ENCODE results near the gene THADA.

Gene THADA

DNA sequence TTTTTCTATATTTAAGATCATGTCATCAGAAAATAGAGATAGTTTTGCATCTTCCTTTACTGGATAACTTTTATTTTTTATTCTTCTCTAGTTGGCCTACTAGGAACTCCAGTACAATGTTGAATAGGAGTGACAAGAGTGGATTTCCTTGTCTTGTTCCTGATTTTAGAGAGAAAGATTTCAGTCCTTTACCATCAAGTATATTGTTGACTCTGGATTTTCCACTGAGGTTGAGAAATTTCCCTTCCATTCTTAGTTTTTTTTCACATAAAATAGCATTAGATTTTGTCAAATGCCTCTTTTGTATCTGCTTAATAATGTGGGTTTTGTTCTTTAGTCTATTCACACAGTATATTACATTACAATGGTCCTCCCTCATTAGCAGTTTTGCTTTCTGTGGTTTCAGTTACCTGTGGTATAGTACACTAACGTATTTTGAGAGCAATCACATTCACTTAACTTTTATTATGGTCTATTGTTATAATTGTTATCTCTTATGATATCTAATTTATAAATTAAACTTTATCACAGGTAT lies 105.5 kb downstream of the THADA start:
- no peak for DNase-seq

DNA sequence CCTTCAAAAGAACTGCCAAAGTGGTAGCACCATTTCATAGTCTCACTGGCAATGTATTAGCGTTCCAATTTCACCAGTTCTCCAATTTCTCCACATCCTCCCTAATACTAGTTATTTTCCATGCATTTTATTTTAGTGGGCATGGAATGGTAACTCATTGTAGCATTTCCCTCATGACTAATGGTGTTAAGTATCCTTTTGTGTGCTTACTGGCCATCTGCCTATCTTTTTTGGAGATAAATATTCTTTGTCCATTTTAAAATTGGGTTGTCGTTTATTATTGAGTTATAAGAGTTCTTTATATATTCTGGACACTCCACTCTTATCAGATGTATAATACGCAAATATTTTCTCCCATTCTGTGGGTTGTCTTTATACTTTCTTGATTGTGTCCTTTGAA lies 107.1 kb downstream of the THADA start:
- DNase-seq: no peak

DNA sequence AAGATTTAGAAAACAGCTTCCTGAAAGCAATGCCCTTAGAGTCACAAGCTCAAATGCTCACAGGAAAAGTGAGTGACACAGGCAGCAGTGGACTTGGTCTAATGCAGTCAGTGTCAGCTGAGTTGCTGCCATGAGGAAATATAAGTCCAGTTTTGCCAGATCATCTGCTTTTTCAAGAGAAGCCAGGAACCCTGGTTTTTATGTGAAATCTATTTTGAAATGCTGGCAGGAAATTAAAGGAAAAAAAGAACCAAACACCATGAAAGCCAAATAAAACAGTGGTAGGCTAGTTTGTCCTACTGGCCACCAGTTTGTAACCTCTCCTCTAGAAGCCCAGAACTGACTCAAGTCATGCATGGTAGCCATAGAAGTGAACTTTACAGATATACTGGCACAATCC lies 109.2 kb downstream of the THADA start:
- no peak for DNase-seq

DNA sequence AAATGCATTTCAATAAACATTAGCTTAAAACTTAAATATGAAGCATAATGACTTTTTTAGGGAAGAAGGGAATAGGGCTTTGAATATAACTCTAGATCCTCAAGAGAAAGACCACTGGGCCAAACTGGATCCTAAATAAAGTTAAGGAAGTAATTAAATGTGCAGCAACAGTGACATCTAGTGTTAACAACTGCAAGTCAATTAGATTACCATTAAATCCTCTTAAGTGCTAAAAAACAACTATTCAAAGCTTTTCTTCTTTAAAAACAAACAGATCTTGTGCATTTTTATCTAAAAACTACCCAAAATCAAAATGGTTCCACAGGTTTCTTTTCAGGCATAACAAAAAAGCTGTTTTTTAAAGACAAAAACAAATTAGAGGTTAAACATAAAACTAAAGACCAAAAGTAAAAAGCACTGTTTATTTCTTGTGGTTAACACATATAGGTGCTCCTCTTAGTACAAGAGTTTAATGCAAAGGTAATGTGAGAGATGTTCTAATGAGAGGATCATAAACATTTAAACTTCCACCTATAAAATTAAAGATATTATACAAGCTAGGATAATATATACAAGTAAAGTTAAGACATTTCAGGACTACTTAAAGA lies 111.4 kb downstream of the THADA start:
- peak; percentile 58 for DNase-seq

DNA sequence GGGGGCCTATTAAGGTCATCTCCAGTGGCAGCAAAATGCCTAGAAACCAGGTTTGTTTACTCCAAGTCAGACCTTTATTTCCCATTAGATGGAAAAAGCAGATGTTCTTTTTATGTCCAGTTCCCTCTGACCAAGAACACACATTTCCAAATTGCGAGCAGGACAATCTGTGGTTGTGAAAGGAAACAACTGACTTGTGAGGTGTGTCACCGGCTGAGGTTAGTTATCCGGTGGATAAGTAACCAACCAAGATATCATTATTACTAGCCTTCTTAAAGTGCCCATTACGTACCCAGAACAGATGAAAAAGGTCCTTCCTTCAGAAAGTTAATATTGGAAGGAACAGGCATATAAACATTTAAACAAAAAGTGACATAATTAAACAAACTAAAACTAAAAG lies 112.9 kb downstream of the THADA start:
- no peak for DNase-seq

DNA sequence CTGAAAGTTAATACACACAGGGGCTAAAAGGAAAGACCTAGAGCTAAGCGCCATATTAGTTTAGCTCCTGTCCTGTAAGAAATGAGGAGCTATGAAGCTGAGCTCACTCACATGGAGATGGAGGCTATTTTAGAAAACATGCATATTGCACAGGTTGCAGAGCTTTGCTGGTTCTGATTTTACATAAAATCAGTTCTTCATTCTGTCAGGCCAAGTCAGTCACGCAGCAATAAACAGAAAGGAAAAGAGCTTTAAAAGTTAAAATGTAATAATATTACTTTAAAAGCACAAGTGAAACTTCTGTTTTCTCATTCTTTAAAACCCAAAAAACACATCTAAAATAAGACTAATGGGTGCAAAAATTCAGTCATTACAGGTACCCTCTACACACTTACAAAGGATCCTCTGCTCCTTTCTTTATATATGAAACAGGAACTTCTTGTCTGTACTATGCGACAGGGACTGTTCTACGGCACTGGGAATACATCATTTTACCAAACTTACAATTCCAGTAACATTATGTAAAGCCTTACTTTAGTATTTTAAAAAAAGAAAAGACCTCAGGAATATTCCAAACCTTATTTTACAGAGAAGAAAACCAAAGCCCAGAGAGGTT lies 113.8 kb downstream of the THADA start:
- no peak for DNase-seq

DNA sequence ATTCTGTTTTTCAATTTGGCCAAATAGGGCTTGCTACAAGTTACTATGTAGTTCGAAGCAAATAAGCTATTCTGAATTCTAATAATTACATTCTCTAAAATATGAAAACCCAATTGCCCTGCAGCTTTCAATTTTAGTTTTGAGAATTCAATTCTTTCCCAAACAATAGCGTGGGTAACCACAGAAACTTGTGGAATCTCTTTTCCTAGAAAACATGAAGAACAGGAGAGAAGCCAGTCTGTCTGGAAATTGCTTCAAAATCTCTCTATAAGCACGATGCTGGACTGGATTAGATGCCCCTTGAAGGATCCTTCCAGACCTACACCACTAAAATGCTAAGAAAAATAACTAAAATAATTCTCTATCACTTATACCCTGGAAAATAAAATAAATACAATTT lies 115.0 kb downstream of the THADA start:
- no peak for DNase-seq

DNA sequence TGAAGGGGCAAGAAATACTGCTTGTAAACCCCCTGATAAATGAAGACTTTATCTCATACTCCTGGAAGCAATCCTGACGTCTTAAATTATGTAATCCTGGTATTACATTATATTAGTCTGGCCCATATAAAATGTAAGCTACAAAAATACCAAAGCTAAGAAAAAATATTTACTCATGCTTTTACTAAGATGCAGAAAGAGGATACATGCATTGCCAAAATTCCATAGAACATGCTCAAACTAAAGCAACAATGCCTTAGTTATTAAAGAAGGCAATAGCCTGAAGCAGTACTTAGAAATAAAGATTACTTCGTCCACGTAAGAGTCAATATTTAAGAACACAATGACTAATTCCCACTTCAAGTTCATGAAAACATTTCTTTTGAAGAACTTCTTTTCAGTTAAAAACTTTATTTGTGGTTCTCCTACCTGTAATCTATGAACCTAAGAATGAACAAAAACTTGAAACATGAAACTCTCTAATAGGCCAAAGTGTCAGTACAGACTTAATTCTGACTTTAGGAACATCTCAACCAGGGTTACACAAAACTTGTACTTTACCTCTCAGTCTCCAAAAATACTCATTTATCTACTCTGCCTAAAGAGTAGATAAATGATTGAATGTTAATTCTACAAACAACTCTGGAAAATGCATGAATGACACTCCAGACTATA lies 117.3 kb downstream of the THADA start:
- DNase-seq: no peak

DNA sequence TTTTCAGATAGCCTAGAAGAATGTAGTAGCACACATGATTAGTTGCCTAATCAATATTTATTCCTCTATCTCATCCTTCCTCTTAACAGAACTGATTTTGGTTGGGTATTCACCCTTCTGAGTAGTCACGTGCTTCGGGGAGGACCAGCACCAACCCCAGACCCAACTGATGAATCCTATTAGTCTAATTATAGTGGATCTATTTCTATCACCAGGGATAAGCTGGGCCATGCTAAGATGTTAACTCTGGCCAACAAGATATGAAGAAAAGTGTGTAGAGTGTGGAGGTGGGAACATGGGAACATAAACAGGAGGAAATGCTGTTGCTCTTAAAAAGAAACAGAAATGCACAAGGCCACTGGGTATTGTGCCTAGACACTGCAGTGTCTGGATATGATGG lies 119.9 kb downstream of the THADA start:
- no peak for DNase-seq

DNA sequence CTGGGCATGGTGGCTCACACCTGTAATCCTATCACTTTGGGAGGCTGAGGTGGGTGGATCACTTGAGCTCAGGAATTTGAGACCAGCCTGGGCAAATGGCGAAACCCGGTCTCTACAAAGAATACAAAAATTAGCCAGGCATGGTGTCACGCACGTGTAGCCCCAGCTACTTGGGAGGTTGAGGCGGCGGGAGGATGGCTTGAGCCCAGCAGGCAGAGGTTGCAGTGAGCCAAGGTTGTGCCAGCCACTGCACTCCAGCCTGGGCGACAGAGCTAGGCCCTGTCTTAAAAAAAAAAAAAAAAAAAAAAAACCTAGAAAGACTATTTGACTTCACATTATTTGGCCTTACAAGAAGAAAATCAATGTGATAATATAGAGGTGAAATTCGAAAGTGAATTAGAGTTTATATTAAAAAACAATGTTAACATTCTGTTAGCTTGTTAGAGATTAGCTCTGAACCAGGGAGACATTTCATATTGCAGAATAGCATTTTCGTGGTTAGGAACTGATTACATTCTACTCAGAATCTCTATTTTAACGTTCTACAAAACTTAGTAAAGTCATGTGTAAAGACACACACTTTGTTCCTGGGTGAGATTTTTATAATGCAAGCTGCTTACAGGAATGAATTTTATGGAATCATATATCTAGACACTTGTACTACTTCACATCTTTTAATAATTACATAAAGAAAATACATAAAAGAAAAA lies 120.5 kb downstream of the THADA start:
- no peak for DNase-seq

DNA sequence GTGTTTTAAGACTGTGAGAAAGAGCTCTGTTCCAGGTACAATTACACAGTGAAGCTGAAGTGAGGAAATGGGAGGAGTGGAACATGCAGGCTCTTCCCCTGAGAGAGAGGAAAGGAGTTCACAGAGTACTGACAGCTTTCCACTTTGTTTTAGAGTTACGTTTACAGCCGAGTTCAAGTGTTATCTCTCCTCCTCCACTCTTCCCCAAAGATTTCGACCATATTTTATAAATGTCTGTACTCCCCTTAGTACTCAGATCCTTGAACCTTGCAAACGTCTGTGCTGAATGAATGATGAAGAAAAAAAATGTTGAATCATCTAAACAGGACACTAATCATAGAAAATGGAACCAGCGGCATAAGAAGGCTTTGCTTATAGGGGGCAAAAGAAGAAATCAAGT lies 121.6 kb downstream of the THADA start:
- no peak for DNase-seq

DNA sequence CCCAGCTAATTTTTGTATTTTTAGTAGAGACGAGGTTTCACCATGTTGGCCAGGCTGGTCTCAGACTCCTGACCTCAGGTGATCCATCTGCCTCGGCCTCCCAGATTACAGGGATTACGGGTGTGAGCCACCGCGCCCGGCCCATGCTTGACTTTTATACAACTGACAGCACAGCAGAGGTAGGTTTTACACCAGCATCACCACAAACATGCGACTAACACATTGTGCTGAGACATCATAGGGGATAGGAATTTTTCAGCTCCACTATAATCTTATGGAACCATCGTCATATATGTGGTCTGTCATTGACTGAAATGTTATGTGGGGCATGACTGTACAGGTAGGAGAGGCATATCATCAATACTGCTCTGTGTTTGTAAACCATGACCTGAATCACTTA lies 122.1 kb downstream of the THADA start:
- no peak for DNase-seq

DNA sequence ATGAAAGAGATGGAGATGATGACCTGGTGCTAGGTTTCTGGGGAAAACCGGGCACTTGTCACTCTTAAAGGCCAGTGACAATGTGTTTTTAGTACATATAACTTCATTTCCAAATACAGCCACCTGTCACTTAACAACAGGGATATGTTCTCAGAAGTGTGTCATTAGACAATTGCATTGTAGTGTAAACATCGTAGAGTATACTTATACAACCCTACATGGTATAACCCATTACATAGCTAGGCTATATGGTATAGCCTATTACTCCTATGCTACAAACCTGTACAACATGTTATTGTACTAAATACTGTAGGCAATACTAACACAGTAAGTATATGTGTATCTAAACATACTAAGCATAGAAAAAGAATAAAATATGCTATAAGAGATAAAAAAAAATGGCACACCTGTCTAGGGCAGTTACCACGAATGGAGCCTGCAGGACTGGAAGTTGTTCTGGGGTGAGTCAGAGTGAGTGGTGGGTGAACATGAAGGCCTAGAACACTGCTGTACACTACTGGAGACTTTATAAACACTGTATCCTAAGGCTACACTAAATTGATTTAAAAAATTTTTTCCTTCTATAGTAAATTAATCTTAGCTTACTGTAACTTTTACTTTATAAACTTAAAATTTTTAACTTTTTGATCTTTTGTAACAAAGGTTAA lies 123.2 kb downstream of the THADA start:
- DNase-seq: peak; percentile 25

DNA sequence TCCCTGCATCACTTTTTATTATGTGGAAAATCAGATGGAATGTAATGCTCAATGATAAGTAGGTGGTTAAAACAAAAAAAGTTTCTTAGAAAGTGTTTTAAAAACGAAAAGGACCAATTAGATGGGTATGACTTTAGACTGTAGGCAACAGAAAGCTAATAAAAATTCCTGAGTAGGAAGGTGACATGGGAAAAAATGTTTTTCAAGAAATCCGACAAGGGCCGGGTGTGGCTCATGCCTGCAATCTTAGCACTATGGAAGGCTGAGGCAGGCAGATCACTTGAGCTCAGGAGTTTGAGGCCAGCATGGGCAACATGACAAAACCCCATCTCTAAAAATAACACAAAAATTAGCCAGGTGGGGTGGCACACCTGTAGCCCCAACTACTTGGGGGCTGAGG lies 126.1 kb downstream of the THADA start:
- no peak for DNase-seq

DNA sequence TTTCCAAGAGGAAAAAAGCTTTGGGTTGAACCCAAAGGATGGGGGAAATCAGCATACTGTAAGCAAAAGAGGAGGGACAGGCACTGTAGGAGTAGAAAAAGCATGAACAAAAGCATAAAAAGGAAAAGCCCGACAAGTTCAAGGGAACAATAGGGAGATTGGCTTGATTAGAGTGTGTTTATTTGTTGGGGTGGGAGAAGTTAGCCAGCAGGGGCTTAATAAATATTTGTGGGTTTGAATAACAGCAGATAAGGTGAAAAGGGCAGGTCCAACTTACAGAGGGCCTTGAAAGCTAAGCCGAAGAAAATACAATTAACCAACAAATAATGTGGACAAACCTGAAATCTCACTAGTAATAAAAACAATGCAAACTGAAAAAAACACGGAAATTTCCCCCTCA lies 126.7 kb downstream of the THADA start:
- no peak for DNase-seq

DNA sequence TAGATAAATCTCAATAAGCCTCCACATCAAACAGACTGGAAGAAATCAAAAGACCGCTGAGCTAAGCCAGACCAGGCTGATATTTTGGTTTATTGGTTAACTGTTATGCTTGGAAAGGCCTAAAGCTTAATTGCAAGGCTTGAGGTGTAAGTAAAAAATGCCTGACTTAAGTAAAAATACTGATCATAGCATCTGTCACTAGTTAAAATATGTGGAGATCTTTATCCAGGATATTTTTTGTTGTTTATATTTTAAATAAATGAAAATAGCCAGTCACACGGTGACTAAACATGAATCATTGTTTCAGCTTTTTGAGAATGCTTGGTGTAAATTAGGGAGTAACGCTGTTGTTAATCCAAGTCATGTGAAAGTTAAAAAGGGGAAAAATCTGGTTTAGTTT lies 127.9 kb downstream of the THADA start:
- DNase-seq: no peak

DNA sequence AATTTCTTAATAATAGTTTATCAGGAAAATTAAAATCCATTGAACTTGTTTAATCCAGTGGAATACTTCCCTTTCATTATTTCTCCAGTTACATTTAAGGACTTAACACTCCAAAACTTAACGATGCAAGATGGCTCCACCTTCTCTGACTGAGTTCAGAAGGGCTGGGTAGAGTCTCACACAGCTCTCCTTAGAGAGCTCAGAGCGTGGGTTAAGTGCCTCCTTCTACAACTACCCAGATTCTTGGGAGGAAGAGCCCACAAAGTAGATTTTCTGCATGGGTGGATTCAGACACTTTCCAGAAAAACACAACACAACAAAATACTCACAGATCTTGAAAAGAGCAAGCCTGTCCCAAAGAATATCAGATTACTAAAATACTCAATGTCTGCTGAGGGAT lies 130.6 kb downstream of the THADA start:
- DNase-seq: no peak

DNA sequence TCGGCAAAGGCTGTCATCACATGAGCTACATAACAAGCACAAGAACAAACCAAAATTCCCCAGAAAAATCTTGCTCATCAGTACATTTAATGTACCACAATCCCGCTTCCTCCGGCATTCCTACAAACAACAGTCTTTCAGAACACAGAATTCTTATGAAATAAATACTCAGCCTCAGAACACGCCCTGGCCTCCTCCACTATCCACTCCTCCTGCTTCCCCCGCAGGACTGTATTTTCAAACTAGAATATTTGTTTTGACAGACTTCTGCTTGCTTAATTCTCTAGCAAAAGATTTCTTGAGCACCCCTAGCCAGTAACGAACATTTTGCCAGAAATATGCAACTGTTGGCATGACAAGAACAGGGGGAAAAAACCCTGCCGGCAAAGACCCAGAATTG lies 131.2 kb downstream of the THADA start:
- no peak for DNase-seq

DNA sequence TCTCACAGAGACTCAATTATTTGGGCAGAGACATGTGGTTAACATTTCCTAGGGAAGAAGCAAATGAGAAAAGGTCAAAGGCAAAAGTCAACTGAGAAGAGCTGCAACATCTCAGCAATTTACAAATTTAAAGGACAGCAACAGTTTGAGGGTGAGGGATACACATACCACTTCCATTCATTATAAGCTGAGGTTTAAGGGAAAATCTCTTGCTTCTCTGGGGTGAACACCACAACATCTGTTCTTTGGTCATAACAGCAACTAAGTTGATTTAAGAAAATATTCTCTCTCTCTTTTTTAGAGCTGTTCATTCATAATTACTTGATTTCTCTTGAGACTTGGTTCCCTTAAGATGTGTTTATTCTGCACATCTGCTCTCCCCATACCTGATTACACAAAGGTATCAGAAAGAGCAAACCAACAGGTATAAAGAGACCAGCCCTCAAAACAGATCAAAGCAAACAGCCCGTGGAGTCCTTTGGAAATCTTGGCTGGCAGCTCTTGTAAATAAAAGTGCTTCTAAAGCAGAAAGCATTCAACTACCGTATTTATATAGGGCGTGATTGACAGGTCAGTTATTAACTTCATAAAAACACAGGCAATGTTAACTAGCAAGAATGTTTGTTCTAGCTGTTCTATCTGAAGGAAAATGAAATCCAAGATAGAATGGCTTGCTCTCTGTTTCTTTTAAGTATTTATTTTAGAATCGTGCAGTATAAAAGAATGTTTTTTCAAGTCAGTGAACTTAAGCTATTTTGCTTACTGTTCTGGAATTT lies 132.8 kb downstream of the THADA start:
- DNase-seq: peak; percentile 7

DNA sequence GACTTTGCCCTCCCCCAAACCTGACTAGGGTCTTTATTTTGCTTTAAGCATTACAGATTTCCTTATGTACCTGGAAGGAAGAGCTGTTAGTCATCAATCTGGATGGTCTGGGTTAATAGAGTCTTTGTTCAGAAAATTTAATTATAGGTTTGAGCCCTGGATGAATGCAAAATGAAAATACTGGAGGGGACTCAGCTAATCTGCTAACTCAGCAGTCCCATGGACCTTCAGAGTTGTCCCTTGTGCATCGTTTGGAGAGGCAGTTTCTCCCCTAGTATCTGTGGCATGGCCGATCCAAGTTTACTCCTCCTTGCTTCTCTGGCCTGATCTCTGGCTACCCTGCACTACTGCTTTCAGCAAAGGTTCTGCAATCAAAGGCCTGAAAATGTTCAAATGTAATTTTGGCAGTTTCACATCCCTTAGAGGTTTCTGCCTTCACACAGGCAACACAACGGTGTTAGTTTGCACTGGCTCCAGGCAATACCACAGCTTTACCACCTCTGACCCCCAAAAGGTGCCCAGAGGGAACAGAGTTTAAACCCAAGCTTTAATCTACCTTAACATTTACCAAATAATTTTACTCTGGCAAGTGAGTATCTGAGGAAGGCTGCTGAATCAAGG lies 134.3 kb downstream of the THADA start:
- no peak for DNase-seq

DNA sequence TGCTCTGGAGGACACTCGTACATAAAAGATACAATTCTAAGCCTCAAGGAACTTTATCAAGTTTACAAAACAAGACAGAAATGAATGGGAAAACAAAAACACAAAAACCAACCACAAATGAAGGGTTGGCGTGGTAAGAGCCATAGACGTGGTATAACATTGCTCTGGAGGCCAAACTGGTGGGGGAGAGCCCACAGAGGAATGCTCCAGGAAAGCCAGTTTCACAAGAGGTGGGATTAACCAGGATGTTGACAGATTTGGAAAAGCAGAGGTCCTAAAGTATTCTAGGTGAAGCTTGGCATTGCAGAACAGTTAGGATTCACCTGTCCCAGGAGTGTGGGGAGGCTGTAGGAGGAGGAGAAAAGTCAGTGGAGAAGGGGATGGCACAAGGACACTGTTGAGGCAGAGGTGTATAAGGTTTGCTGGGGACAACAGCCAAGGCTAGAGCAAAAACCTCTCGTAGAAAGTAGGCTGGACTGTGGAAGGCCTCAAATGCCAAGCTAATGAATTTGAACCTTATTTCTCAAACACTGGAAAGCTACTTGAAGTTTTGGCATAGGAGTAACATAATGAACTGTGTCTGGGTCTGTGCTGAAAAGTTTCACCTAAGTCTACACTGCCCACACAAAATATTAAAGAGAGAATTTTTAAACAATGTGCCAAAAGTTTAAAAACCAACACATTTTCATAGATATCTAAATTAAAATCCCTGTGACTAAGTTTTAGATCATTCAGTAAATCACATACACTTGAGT lies 135.1 kb downstream of the THADA start:
- no peak for DNase-seq

All from NCI-H2029 (cell line).